LHCN-M2 (cell line): ENCODE measurements around the gene PON3. TPM values are rescaled to one million over a fixed set of nuclear protein-coding genes. Genes with fewer than 3 reads are reported as not detected.

Source experiments
- total RNA-seq: library from RNA; depleted of rRNA; stranded (reverse); fragments of >200 nt; gene quantifications from 2 replicates; pipeline ENCODE4 v1.2.3, GENCODE V29; 2014; rRNA removed

PON3 gene
- total RNA-seq, 1 experiment from 2014 or later: not detected

Other genes with a start within 250 kb of the PON3 start
- gene PON1, start 71.8 kb downstream of the PON3 start, total RNA-seq: 0.75 TPM in 1 of 2 replicates, not detected in the other
- gene PON2, start 38.7 kb upstream of the PON3 start, total RNA-seq: 261 and 272 TPM in 2 replicates
- gene ASB4, start 89.6 kb upstream of the PON3 start, total RNA-seq: under 0.01 and 0.06 TPM in 2 replicates
- gene PDK4, start 200.1 kb upstream of the PON3 start, total RNA-seq: 0.45 and 0.46 TPM in 2 replicates